MM.1S (cell line): ENCODE data around the gene SPINK2.

Experiments used
- DNase-seq: peaks from one replicate; pipeline ENCODE4 v3.0.0-alpha.2; 2015
- H2AFZ ChIP-seq: fragments of 300-600 bp; sonication (generic); 2 replicates; pipeline ENCODE4 v1.6.0; 2016; ENCODE audit warnings: antibody characterized with exemption, low read length
- H3F3A ChIP-seq: fragments of 300-600 bp; sonication (generic); 2 replicates; pipeline ENCODE4 v1.6.1; 2016; ENCODE audit warnings: mild to moderate bottlenecking, antibody characterized with exemption, low read length, moderate library complexity, mixed read lengths; ENCODE audit not compliant: insufficient read depth
- H3K27ac ChIP-seq: fragments of 300-600 bp; sonication (generic); 2 replicates; pipeline ENCODE4 v1.5.1; 2016; ENCODE audit warnings: mild to moderate bottlenecking, low read length
- H3K27me3 ChIP-seq: fragments of 300-600 bp; sonication (generic); replicated peaks from 2 replicates; pipeline ENCODE4 v1.6.0; 2016; ENCODE audit warnings: low read length; ENCODE audit not compliant: insufficient read depth
- H3K36me3 ChIP-seq: fragments of 300-600 bp; sonication (generic); replicated peaks from 2 replicates; pipeline ENCODE4 v1.6.1; 2016; ENCODE audit warnings: mild to moderate bottlenecking, low read length, mixed read lengths; ENCODE audit not compliant: insufficient read depth
- H3K4me1 ChIP-seq: fragments of 300-600 bp; sonication (generic); 2 replicates; pipeline ENCODE4 v1.6.1; 2016; ENCODE audit warnings: low read length, mixed read lengths
- H3K4me2 ChIP-seq: fragments of 300-600 bp; sonication (generic); 2 replicates; pipeline ENCODE4 v1.6.0; 2016; ENCODE audit warnings: low read depth, low read length
- H3K4me3 ChIP-seq: fragments of 300-600 bp; sonication (generic); 2 replicates; pipeline ENCODE4 v1.5.1; 2016; ENCODE audit warnings: low read length, mixed read lengths
- H3K79me2 ChIP-seq: fragments of 300-600 bp; sonication (generic); 2 replicates; pipeline ENCODE4 v1.6.1; 2016; ENCODE audit warnings: mixed run types, low read length, mixed read lengths
- H3K9ac ChIP-seq: fragments of 300-600 bp; sonication (generic); 2 replicates; pipeline ENCODE4 v1.6.1; 2016; ENCODE audit warnings: low read length, mixed read lengths
- H3K9me2 ChIP-seq: fragments of 300-600 bp; sonication (generic); replicated peaks from 2 replicates; pipeline ENCODE4 v1.6.1; 2016; ENCODE audit warnings: mild to moderate bottlenecking, low read length, mixed read lengths; ENCODE audit not compliant: insufficient read depth
- H3K9me3 ChIP-seq: fragments of 300-600 bp; sonication (generic); replicated peaks from 2 replicates; pipeline ENCODE4 v1.6.1; 2016; ENCODE audit warnings: mild to moderate bottlenecking, low read length, mixed read lengths; ENCODE audit not compliant: insufficient read depth
- H4K20me1 ChIP-seq: fragments of 300-600 bp; sonication (generic); 2 replicates; pipeline ENCODE4 v1.6.1; 2016; ENCODE audit warnings: mild to moderate bottlenecking, low read length, moderate library complexity, mixed read lengths; ENCODE audit not compliant: insufficient read depth
- CTCF ChIP-seq: fragments of 300-600 bp; sonication (generic); IDR thresholded peaks from 2 replicates; pipeline ENCODE4 v1.5.1; 2016; ENCODE audit warnings: antibody characterized with exemption, low read length, mixed read lengths
- EZH2 ChIP-seq: fragments of 300-600 bp; sonication (generic); optimal IDR thresholded peaks from 2 replicates; pipeline ENCODE3; 2017; ENCODE audit warnings: low read depth, mild to moderate bottlenecking, antibody characterized with exemption, low read length, mixed read lengths
- EZH2phosphoT487 ChIP-seq: fragments of 300-600 bp; sonication (generic); IDR thresholded peaks from 2 replicates; pipeline ENCODE4 v1.6.1; 2018; ENCODE audit warnings: antibody characterized with exemption, low read length

SPINK2 gene

DNA sequence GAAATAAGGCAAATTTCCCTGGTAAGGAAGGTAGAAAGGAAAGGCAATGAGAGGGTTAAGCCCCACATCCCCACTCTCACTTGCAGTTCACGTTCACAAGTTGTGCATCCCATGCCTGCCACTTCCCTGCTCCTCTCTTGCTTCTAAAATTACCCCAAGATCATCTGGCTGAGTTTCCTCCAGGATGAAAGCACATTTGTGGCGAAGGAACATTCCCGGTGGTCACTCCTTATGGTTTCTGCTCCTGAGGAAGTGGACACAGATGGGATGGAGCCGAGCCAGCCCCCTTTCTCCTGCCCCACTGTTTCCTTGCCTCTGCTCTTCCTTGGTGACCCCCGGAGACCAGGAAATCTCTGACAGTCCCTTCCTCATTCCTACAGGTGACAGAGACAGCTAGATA, 37.5 kb downstream of the SPINK2 start:
- Histone ChIP-seq H3K9me3 (no peaks in the 10 kb centered on the region), H3K27ac (no peak overlapping the region), H3K9me2 (no peaks in the 10 kb centered on the region), H2AFZ (no peak overlapping the region), H3K9ac (no peak overlapping the region), H3K79me2 (no peaks in the 10 kb centered on the region), H3F3A (no peaks in the 10 kb centered on the region), H3K4me3 (no peak overlapping the region), H3K4me2 (no peak overlapping the region), H3K4me1 (no peaks in the 10 kb centered on the region), H3K27me3 (no peaks in the 10 kb centered on the region), H4K20me1 (no peaks in the 10 kb centered on the region), H3K36me3 (no peaks in the 10 kb centered on the region)
- no peak for DNase-seq
- TF ChIP-seq CTCF: no peak
- TF ChIP-seq EZH2: no peak
- no peak for TF ChIP-seq EZH2phosphoT487

DNA sequence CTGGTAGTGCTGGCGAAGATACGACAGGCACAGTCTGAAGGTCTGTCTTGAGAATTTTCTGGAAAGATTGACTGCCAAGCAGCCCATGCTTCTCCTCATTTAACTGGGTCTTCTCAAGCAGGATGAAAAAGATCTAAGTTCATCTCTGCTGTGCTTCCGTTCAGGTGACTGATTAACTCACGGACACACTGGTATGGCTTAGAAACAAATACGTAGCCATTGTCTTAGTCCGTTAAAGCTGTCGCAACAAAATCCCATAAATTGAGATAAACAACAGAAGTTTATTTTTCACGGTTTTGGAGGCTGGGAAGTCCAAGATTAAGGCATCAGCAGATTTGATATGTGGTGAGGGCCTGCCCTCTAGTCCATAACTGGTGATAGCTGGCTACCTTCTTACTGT, 39.5 kb downstream of the SPINK2 start:
- Histone ChIP-seq H4K20me1 (no peaks in the 10 kb centered on the region), H3K36me3 (no peaks in the 10 kb centered on the region), H3K9me3 (no peaks in the 10 kb centered on the region), H3K79me2 (no peaks in the 10 kb centered on the region), H3K9me2 (no peaks in the 10 kb centered on the region), H2AFZ (no peak overlapping the region), H3K4me3 (no peak overlapping the region), H3K27me3 (no peaks in the 10 kb centered on the region), H3F3A (no peaks in the 10 kb centered on the region), H3K9ac (no peak overlapping the region), H3K4me1 (no peaks in the 10 kb centered on the region), H3K27ac (no peak overlapping the region), H3K4me2 (no peak overlapping the region)
- TF ChIP-seq EZH2phosphoT487 (no peak), EZH2 (no peak)
- no peak for DNase-seq

GRCh38 chr4:56773346-56773745, 48.2 kb downstream of the SPINK2 start:
- Histone ChIP-seq H3K4me2 (no peak overlapping the region), H3F3A (no peaks in the 10 kb centered on the region), H3K9me3 (no peaks in the 10 kb centered on the region), H4K20me1 (no peaks in the 10 kb centered on the region), H3K27ac (no peak overlapping the region), H3K36me3 (no peaks in the 10 kb centered on the region), H3K27me3 (no peaks in the 10 kb centered on the region), H3K9ac (no peak overlapping the region), H3K4me1 (no peaks in the 10 kb centered on the region), H3K9me2 (no peaks in the 10 kb centered on the region), H3K4me3 (no peak overlapping the region), H2AFZ (no peak overlapping the region), H3K79me2 (no peaks in the 10 kb centered on the region)
- no peak for TF ChIP-seq EZH2phosphoT487
- no peak for TF ChIP-seq CTCF
- TF ChIP-seq EZH2: no peak
- DNase-seq: no peak

DNA sequence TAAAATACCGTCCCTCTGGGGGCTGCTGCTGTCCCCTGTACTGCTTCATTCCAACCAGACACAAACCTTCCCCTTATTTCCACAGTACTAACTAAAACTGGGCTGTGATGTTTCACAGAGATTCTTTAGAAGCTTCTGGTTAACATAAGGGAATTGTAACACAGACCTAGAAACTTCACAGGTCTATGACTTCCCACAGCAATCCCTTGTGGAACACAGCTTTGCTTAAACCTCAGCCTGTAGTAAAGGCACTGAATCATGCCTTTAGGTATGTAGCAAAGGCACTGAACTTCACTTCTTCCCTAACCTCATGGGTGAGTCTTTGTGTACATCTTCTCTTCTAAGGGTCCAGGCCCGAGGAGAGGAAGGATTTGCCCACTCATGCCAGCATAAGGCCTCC, 49.4 kb downstream of the SPINK2 start:
- Histone ChIP-seq H3K4me3 (no peak overlapping the region), H3K4me2 (no peak overlapping the region), H3K79me2 (no peaks in the 10 kb centered on the region), H3K27ac (no peak overlapping the region), H2AFZ (0 out of 2 replicates have a peak overlapping the region, but pooled peaks have one; percentile 29), H4K20me1 (no peaks in the 10 kb centered on the region), H3K27me3 (no peaks in the 10 kb centered on the region), H3K36me3 (no peaks in the 10 kb centered on the region), H3K9me2 (no peaks in the 10 kb centered on the region), H3K9me3 (no peaks in the 10 kb centered on the region), H3F3A (no peaks in the 10 kb centered on the region), H3K4me1 (no peaks in the 10 kb centered on the region), H3K9ac (no peak overlapping the region)
- no peak for DNase-seq
- TF ChIP-seq EZH2 (no peak), CTCF (no peak), EZH2phosphoT487 (no peak)
